Suprapubic skin (tissue), 4 donors: Measurements from ENCODE around the gene SLC25A22.

Source experiments
- CTCF ChIP-seq, 2 donors: fragments of 200-600 bp in 1 of 2; fragments of 450-650 bp in 1 of 2; sonication (generic) in 1 of 2; IDR thresholded peaks; one replicate each; pipeline ENCODE4 v1.5.1; 2016 to 2019; ENCODE audit warnings: antibody characterized with exemption in 2 of 2, mild to moderate bottlenecking in 1 of 2, moderate library complexity in 1 of 2
- EP300 ChIP-seq: sonication (generic); formaldehyde crosslinking; IDR thresholded peaks from one replicate; pipeline ENCODE4 v1.6.1; 2017; ENCODE audit warnings: antibody characterized with exemption
- POLR2A ChIP-seq, 2 donors: fragments of 450-650 bp; IDR thresholded peaks; one replicate each; pipeline ENCODE4 v1.6.1; 2017; ENCODE audit warnings: antibody characterized with exemption in 2 of 2, mild to moderate bottlenecking in 2 of 2, moderate library complexity in 2 of 2
- POLR2AphosphoS5 ChIP-seq, 3 donors: sonication (generic); formaldehyde crosslinking; IDR thresholded peaks; one replicate each; pipeline ENCODE4 v1.6.1; 2017; ENCODE audit warnings: antibody characterized with exemption in 3 of 3

GRCh38 chr11:761526-762108 is 36.5 kb downstream of the SLC25A22 start:
- TF ChIP-seq POLR2A (IDR thresholded peaks at IDR 0.05) (no peak), CTCF (IDR thresholded peaks at IDR 0.05) (no peak), EP300 (no peak), POLR2AphosphoS5 (IDR thresholded peaks at IDR 0.05) (no peak)
